HG02840 (cell line): ENCODE measurements around the gene MYBBP1A.

Source experiments
- ATAC-seq: cut with Tn5 transposase; IDR thresholded peaks from one replicate; pipeline ENCODE4 v1.9.1; 2021; ENCODE audit warnings: mild to moderate bottlenecking, moderate library complexity, moderate number of reproducible peaks; ENCODE audit not compliant: unreplicated experiment, low FRiP score

The MYBBP1A gene

GRCh38 chr17:4551796-4552525, 3.2 kb downstream of the MYBBP1A start:
- ATAC-seq: no peak

- no peak for ATAC-seq
Observed at GRCh38 chr17:4551141-4551540, 4.0 kb downstream of the MYBBP1A start.

- ATAC-seq: no peak
Observed at GRCh38 chr17:4550534-4551039, 4.6 kb downstream of the MYBBP1A start.

- no peak for ATAC-seq
Observed at GRCh38 chr17:4549781-4550533, 5.2 kb downstream of the MYBBP1A start.

GRCh38 chr17:4548721-4549531, 6.3 kb downstream of the MYBBP1A start:
- ATAC-seq: no peak

- no peak for ATAC-seq
Observed at GRCh38 chr17:4548061-4548461, 7.1 kb downstream of the MYBBP1A start.

GRCh38 chr17:4547118-4547906, 7.9 kb downstream of the MYBBP1A start:
- ATAC-seq: no peak

GRCh38 chr17:4545217-4545951, 9.8 kb downstream of the MYBBP1A start:
- ATAC-seq: no peak

- ATAC-seq: no peak
Observed at GRCh38 chr17:4544951-4545216, 10.3 kb downstream of the MYBBP1A start.

GRCh38 chr17:4544135-4544950, 10.8 kb downstream of the MYBBP1A start:
- ATAC-seq: no peak

GRCh38 chr17:4543557-4544026, 11.6 kb downstream of the MYBBP1A start:
- ATAC-seq: no peak

GRCh38 chr17:4542726-4543191, 12.4 kb downstream of the MYBBP1A start:
- no peak for ATAC-seq

GRCh38 chr17:4542003-4542725, 13.0 kb downstream of the MYBBP1A start:
- no peak for ATAC-seq

GRCh38 chr17:4541328-4542002, 13.7 kb downstream of the MYBBP1A start:
- no peak for ATAC-seq

GRCh38 chr17:4540687-4541327, 14.4 kb downstream of the MYBBP1A start:
- ATAC-seq: no peak

- ATAC-seq: no peak
Observed at GRCh38 chr17:4540224-4540651, 14.9 kb downstream of the MYBBP1A start.
